AG10803 (cell line): ENCODE results near the gene SRPK3.

ENCODE experiments used
- DNase-seq: peaks from one replicate; pipeline ENCODE4 v3.0.0; 2010; ENCODE audit warnings: low read depth
- H3K4me3 ChIP-seq: 2 replicates; pipeline ENCODE4 v1.5.1; 2011; ENCODE audit warnings: mild to moderate bottlenecking, low read length, control low read depth
- CTCF ChIP-seq: conservative IDR thresholded peaks from 2 replicates; pipeline ENCODE4 v1.5.1; 2011; ENCODE audit warnings: mild to moderate bottlenecking, low read length, control low read depth, inconsistent platforms

SRPK3 gene

GRCh38 chrX:153774576-153775292 is 6.1 kb upstream of the SRPK3 start:
- H3K4me3 ChIP-seq: no peak overlapping the region
- DNase-seq: no peak
- TF ChIP-seq CTCF: no peak

DNA sequence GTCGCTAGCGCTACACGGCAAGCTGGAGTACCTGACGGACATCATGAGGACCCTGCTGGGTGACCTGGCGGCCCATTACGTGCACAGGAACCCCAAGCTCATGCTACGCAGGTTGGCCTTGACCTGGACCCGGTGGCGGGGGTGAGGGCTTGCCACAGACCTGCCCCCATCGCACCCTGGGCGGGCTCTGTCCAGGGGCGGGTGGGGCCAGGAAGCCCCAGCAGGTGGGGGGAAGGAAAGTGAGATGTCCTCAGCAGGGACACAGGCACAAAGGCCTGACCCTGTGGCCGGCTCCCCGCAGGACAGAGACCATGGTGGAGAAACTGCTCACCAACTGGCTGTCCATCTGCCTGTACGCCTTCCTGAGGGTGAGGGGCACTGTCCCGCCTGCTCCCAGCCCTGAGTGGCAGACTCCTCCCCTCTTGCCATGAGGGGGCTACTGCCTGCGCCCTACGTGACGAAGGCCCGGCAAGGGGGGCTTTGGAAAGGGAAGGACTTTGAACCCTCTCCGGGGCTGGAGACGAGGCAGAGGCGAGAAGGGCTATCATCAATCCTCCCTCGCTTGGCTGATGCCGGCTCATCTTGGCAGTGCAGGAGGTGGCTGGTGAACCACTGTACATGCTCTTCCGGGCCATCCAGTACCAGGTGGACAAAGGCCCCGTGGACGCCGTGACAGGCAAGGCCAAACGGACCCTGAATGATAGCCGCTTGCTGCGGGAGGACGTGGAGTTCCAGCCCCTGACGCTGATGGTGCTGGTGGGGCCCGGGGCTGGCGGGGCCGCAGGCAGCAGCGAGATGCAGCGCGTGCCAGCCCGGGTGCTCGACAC is 5.3 kb upstream of the SRPK3 start:
- TF ChIP-seq CTCF: no peak
- H3K4me3 ChIP-seq: no peak overlapping the region
- no peak for DNase-seq

DNA sequence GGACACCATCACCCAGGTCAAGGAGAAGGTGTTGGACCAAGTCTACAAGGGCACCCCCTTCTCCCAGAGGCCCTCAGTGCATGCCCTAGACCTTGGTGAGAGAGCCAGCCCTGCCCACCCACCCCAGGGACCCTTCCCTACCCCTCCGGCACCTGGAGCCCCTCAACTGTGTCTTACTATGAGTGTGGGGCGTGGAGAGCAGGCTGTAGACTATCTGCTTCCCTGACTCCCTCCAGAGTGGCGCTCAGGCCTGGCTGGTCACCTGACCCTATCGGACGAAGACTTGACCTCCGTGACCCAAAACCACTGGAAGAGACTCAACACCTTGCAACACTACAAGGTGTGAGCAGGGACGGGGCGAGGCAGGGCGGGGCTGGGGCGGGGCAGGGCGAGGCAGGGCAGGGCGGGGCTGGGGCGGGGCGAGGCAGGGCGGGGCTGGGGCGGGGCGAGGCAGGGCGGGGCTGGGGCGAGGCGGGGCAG is 4.7 kb upstream of the SRPK3 start:
- no peak for DNase-seq
- TF ChIP-seq CTCF: no peak
- no peak overlapping the region for H3K4me3 ChIP-seq

GRCh38 chrX:153776611-153777045 is 4.2 kb upstream of the SRPK3 start:
- TF ChIP-seq CTCF: no peak
- H3K4me3 ChIP-seq: no peak overlapping the region
- DNase-seq: no peak

GRCh38 chrX:153777261-153778090 is 3.4 kb upstream of the SRPK3 start:
- no peak for TF ChIP-seq CTCF
- DNase-seq: no peak
- no peak overlapping the region for H3K4me3 ChIP-seq

- DNase-seq: no peak
- no peak overlapping the region for H3K4me3 ChIP-seq
- no peak for TF ChIP-seq CTCF
Observed at GRCh38 chrX:153778181-153778580, 2.7 kb upstream of the SRPK3 start.
